ENCODE data around the gene ACKR3.

ACKR3 gene

DNA sequence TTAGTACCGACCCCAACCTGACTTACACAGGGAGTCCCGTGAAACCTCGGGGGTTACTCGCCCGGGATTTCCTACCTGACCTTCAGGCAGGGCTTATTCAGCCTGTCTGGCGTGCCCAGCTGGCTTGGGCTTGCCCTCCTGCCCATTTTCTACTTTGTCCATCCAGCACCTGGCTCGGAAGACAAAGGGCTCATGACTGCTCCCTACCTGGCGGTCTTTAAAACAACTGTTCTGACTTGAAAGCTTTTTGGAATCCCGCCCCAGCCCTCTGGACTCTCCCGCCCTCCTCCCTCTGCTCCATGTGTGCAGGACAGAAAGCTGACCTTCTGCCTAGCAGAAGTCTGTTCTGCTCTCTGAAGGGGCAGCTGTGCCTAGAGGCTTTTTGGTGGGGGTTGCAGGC lies 43.1 kb downstream of the ACKR3 start:
- FAIRE-seq, result no peak

DNA sequence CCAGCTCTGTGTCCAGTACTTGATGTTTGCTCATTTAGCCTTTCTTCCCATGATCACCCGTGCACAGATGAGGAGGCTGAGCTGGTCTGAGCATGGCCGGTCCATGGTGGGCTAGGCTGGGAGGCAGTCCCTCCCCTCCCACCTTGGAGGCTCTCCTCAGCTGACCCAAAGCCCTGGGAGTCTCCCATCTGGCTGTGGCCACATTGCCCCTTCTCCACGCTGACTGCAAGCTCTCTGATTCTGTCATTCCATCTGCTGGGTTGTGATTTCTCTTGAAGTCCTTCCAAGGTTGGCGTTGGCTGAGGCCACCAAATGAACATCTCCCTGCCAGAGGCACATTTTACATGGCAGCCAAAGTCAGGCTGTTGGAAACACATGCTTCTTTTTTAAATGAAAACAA lies 44.0 kb downstream of the ACKR3 start:
- no peak for FAIRE-seq

DNA sequence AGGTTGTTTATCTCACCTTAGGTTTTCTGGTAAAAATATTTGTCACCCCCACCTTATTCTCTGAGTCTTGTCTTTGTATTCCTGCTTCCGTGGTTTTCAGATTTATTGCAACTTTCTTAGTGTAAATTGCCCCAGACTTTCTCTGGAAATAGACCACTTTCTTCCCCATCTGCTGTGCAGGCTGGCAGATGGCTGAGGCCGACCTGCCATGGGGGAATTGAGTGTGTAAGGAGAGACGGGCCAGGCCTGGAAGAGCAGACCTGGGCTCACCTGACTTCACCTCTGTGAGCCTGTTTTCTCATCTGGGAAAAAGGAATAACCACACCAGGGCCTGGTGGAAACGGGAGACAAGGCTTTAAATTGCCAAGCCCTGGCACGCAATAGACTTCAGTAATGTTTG lies 44.9 kb downstream of the ACKR3 start:
- FAIRE-seq, result no peak

DNA sequence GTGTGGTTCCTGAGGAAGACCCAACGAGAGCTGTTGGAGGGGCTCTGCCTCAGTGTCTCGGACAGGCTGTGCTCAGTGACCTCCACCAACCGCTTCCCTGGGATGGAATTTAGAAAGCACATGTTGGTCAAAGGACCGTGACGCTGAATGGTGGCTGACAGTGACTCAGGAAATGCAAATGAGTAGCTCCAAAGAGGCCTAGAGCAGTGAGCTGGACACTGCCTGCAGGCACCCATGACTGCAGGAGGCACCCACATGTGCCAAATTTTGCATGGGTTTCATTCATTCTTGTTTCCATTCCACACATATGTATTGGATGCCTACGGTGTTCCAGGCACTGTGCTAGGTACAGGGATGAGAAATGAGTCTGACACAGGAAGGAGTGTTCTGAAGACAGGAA lies 46.4 kb downstream of the ACKR3 start:
- FAIRE-seq, result no peak

DNA sequence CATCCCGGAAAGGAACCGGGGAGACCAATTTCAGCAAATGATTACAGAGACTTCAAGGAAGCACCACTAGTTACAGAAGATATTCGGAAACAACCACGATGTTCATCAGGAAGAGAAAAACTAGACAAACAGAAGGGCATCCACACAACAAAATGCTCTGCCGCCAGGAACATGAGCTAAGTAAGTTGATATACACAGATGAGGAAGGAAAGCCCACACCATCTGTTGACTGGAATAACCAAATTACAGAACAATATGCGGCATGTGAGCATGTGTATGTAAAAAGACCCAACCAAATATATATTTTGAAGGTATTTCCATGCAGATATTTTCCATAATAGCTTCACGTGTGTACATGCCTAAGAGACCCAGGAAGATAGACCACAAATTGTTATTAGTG lies 47.0 kb downstream of the ACKR3 start:
- FAIRE-seq, result no peak

DNA sequence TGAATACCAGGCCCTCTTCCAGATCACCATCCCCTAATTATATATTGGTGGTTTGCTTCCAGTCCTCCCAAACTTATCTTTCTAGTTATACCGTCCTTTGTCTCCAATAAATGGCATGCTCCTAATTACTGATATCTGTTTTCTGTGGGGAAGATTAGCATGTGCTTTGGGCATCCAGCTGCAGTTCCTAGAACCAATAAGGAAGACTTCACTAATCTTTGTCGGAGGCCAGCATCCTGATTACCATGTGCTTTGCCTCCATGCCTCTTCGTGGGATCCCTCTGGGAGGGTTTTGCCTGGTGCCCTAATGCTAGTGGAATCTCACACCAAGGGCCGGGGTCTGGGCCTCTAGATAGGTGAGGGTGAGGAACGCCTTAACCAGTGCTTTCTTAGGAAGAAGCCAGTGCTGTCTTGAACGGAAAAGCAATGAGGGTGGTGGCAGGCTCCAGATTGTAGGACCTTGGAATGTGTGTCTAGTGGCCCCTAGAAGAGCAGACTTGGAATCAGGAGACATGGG lies 47.7 kb downstream of the ACKR3 start:
- no peak for FAIRE-seq

DNA sequence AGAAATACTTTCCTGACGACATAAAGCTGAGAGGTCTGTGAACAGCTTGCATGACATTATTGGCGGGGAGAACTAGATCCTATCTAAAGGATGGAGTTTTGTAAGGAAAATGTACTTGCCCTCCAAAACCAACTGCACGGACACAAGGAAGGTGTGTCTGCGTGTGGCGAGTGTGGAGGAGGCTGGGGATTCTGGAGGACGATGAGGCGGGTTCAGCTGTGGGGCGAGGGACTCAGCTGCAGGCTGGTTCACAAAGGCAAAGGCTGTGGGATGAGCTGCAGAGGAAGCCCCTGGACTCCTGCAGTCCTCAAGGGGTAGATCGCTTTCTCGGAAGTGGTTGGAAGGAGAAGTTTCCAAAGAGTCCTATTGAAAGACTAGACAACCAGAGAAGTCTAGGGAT lies 48.2 kb downstream of the ACKR3 start:
- FAIRE-seq, result no peak

DNA sequence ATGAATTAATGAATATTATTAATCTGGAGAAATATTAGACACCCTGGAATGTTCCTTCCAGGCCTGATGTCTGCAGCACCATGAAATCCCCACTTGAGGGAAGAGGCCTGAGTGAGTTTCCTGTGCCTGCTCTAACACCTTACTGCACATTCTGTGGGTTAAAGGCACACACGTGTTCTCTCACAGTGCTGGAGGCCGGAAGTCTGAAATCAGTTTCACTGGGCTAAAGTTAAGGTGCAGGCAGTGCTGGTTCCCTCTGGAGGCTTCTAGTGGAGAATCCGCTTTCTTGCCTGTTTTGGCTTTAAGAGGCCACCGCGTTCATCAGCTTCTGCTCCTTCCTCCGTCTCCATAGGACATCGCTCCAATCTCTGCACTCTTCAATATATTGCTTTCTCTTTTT lies 48.7 kb downstream of the ACKR3 start:
- FAIRE-seq, result no peak

DNA sequence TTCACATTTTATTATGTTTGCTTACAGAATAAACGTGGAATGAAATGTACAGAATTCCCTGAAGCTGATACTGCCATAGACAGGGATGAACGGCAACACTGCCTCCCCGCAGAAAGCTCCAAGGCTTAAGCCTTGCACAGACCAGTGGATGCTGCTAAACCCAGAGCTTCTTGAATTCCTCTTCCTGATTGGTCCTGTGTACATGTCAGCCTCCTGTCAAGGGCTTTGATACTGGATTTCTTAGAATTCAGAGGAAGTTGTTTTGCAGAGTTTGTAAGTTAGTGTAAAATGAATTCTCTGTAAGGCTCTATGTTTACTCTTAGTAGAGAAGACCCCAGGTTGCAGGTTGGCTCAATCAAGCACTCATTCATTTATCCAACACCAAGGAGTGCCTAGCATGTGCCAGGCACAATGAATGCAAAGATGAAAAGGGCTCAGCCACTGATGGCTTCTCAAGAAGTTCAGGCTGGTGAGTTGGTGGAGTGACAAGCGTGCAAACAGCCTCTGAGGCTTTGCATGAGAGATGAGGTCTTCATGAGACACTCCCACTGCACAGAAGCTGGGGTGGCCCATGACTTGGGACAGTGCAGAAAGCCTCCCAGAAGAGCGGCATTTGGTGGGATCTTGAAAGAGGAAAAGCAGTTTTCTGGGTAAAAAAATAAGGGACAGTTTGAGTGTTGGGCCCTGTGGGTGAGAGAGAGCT lies 50.4 kb downstream of the ACKR3 start:
- no peak for FAIRE-seq

DNA sequence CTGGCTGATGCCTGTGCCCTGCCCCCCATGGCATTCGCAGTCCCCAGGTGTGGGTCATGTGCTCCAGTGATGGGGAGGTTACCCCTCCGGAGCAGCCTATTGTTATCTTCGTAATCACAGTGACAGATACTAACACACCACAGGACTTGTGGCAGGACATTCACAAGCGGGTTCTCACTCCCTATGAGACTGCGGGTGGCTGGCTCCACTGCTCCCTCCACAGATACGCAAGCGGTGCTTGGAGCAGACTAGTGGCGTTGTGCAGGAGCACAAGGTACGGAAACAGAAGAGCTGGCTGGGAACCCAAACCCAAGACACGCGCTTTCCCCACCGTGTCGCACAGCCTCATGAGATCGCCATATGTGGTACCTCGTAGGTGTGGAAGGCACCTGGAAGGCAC lies 52.2 kb downstream of the ACKR3 start:
- no peak for FAIRE-seq

DNA sequence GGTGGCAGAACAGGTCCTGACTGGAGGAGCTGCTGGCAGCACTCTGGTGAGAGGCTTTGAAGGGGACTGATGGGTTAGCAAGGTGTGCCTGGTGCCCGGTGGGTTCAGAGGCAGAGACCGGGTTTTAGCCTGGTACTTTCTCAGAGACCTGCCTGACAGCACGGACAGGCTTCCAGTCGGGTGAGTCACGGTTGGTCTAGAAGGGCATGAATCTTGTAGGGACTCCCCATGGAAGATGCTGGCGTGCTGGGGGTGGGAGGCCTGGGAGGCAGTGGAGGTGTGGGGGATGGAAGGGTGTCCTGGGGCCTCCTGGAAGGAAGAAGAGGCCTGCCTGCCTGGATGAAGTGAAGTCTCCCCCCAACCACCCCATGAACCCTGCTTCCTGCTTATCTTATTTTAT lies 52.6 kb downstream of the ACKR3 start:
- FAIRE-seq, result no peak

DNA sequence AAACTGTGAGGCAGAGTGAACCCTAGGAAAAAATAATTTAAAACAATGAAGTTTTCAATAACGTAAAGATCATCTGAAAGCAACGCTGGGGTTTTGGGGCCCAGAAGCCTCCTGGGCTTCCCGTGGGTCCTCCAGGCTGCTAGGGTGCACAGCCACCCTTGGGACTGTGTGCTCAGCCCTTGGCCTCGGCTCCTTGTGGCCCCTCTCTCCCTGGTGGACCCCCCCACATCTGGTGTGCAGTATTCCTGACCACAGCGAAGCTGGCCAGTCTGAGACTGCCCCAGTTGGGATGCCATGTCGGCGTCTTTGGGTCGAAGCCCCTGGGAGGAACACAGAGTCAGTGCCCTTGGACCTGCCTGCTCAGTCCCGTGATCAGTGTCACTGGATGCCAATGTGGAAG lies 53.0 kb downstream of the ACKR3 start:
- no peak for FAIRE-seq

DNA sequence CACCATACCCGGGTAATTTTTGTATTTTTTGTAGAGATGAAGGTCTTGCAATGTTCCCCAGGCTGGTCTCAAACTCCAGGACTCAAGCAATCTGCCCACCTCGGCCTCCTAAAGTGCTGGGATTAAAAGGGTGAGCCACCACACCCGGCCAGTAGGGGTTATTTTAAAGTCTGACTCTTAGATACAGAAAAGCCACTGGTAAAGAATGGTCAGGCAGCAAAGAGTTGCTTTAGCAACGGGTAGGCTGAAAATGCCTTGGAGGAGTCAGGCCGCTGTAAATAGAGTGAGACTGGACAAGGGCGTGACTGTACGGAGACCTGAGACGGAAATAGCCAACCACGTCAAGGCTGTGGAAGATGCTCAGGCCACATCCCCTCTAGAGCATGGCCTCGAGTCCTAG lies 54.2 kb downstream of the ACKR3 start:
- FAIRE-seq, result no peak

DNA sequence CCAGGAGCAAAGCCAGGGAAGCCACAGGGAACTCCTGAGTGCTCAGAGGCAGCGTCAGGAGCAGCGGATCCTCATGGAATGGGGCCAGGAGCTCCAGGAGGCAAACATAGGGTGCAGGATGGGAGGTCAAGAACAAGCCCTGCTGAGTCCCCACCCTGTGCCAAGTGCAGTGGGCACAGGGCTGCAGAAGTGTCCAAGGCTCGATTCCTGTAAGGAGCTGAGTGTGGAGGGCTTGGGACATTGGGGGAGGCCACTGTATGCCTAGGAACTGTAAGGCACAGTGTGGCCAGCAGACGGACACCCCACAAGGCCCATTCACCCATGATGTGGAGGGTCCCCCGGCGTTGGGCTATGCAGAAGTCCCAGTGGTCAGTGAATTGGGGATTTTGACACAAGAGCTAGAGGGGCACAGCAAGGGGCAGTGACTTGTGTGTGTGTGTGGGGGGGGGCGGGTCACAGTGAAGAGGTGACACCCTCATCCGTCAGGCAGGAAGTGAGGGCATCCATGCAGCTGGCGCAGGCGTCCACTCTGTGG lies 55.6 kb downstream of the ACKR3 start:
- FAIRE-seq, result no peak

DNA sequence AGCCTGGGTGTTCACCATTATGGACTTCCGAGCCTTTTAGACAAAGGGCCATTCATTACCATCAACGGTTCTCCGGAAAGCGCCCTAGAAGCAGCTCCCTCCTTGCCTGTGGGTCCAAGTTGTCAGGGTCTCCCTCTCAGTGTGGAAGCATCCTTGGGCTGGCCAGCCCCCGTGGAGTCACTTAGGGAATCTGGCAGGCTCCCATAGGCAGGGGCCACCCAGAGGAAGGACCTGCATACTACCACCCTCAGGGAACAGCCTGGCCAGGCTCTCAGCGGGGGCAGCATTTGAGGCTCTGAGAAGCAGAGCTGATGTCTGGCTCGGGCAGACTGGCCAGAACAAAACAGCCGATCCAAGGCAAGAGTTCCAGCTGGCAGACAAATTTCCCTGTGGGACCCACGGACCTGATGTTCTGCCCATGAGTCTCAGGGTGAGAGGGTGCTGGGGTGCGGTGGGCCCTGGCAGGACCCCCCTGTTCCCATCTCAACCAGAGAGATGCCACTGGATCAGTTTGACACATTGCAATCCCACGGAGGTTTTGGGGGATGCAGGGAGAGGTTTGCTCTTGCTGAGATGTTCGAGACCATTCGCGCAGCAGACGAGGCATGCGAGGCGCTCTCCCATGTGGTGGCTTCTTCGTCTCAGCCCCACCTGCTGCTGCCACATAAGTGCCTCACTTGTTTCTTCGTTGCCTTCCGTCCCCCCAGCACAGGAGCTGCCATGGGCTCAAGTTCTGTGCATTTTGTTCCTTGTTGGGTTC lies 56.9 kb downstream of the ACKR3 start:
- FAIRE-seq, result no peak

DNA sequence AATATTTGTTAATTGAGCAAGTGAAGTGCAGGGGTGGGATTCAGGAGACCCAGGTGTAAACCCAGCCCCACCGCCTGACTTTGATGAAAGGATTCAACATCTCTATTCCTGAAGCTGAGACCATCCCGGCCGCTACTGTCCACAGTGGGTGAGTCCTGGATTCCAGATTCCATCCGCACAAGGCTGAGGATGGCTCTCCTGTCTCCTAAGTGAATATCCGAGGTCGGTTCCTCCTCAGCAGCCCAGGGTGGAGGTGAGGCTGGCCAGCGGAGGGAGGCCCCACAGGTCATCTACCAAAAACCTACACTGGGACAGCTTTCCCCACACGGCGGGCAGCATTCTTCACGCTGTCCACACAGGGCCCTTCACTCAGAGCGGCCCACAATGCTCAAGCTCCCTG lies 57.6 kb downstream of the ACKR3 start:
- FAIRE-seq, result no peak

DNA sequence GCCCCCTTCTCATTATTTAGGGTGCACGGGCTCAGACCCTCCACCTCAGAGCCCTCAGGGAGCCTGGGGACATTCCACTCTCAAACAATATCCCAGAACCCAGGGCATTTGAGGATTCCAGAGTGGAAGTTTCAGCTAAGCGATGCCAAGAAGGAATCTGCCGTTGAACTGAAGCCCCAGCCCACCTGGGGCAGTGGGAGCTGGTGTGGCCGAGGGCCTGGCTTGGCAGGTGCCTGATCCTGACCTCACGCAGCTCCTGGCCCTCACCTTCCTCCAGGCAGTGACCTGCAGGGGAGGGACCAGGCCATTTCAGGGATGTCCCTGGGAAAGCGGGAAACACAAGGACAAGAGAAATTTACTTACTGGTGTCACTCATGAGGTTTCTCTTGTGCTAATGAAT lies 58.2 kb downstream of the ACKR3 start:
- no peak for FAIRE-seq

DNA sequence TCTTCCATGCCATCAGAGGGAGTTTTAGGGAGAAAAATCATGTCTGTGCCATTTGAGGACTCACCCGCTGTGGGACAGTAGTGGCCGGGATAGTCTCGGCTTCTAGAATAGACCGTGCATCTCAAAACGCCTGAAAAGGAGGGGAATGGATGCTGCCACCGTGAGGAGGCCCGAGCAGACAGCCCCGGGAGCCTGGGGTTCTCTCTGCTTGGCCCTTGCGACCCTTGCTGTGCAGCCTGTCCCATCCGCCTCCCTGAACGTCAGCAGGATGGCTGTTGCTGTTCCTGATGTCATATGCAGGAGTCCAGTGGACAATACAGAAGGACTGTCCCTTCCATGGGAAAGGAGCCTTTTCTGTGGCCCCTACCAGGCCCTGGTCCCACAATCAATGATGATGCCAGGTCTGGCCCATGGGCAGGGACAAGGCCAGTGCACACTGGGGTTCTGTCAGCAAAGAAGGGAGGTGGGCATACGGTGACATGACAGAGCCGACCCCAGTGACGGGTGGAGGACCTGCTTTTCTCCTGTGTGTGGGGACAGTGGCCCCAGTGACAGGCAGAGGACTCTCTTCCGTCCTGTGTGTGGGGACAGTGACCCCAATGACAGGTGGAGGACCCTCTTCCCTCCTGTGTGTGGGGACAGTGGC lies 58.8 kb downstream of the ACKR3 start:
- FAIRE-seq, result no peak

DNA sequence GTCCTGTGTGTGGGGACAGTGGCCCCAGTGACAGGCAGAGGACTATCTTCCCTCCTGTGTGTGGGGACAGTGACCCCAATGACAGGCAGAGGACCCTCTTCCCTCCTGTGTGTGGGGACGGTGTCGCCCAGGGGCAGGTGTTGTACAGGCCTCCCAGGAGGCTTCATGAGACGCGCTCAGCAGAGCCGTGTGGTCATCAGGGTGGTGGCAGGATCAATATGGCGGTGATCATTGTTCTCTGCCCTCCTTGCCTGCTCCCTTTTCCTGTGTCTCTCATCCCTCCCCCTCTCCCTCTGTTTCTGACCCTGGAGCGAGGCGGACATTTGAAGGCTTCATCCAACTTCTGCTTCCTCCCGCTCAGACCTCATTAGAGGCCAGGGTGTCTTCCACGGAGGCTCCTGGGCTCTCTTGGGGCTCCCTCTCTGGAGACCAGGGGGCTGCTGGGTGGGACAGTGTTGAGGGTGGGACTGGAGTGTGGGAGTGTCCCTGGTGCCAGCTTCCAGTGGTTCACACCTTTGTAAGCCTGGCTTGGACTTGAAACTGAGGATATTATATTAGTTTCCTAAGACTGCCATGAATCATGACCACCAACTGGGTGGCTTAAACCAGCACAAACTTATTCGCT lies 59.5 kb downstream of the ACKR3 start:
- FAIRE-seq, result no peak

DNA sequence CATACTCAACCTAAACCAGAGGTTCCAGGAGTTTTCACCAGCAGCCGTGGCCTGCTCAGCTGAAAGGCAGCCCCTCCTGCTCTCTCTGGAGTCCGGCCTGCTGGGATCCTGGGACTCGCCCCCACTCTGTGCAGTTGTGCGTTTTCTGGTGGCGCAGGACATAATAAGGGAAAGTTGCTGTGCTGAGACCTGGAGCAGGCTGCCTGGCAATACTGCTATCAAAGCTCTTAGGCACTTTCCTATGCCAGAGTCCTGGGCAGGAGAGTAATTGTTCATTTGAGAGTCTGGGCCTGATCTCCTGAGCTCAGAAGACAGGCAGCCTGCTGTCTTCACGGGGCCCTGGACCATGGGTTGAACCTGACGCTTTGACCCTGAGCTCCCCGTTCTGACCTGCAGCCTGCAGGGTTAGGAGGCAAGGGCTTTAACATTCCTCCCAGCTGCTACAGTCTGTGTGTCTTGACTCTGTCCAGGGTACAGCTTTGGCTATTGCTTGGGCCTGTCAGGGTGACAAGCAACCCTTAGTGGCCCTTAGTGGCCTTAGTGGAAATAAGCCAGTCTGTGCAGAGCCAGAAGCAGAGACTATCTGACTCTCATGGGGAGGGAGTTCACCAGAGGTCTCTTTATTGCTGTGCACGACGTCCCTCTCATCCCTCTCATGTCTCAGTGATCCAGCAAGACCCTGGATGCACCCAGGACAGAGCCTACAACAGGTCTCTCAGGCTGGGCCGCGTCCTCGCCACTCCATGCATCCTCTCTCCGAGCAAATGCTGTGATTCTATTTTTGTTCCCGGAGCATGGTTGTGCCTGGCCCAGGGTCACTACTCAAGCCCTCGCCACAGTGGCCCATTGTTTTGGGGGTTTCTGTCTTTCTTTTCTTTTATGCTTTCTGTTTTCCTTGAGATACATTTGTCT lies 60.6 kb downstream of the ACKR3 start:
- no peak for FAIRE-seq

DNA sequence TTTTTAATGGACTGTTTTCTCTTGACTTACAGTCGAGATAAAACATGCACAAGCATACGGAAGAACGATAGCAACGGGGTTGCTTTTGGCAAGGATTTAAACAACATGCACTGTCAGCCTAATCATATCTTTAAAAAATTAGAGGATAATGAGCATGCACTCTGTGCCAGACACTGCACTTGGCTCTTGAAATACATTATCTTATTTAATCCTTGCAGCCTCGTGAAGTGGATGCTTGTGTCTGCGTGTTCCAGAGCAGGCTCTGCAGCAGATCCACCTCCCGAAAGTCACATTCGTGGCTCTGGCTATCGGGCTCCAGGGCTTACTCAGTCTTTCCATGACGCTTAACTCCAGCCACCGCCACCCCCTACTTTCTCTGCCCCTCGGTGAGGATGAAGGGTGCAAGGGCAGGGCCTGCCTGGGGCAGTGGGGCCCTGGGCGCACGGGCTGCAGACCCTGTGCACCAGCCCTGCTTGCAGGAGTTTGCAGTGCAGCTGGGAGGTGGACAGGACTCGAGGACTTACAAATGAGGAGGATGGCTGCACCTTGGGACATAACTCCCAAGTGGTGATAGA lies 61.7 kb downstream of the ACKR3 start:
- FAIRE-seq, result no peak

DNA sequence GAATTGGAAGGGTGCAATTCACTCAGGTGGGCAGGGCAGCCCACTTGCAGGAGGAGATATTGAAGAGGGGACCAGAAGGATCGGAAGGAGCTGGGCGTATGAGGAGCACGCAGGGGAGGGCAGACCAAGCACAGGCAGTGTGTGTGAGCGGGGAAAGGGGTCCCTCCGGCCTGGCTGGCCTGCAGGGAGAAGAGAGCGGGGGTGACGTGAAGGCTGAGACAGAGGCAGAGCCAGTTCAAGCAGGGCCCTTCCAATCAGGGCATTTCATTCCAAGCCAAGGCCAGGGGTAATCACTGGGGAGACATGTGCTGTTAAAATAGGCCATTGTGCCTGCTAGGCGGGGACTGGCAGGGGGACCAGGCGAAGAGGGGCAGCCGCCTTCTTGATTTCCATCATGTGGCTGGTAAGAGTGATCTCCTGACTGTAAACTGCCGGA lies 62.2 kb downstream of the ACKR3 start:
- FAIRE-seq, result no peak
